ENCODE measurements around the gene PPP1R16B.

DNA sequence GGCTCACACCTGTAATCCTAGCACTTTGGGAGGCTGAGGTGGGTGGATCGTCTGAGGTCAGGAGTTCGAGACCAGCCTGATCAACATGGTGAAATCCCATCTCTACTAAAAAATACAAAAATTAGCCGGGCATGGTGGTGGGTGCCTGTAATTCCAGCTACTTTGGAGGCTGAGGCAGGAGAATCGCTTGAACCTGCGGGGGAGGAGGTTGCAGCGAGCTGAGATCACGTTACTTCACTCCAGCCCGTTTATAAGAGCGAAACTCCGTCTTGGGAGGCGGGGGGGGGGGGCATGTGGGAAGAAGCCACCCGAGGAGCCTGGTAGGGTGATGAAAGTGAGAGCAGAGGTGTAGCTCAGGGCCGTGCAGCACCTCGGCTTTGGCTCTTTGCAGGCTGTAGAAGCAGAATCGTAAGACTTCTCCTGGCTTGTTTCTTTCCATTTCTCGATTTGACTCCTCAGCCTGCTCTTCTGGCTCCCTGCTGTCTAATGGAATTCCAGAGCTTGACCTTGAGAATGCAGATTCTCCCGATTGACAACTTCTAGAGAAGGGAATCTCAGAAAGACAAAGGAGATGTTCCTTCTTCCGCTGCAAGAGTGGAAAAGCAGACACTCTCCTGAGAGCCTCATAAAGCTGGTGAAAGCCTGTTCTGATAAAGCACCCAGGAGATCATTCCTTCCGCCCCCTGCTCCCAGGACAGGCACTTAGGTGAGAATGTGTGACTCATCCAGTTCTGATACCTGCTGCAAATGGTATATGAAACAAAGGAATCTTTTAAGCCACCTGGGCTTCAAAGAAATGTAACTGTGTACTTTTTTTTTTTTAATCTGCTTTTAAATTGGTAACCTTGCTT is 26.0 kb upstream of the PPP1R16B start:
- TF ChIP-seq TBP (IDR thresholded peaks at IDR 0.05; ENCODE audit: low read depth, low read length) (no peak), SIN3A (conservative IDR thresholded peaks at IDR 0.05 in 1 of 2, IDR thresholded peaks at IDR 0.05 in 1 of 2; ENCODE audit: low read depth in 1 of 2, low read length in 2 of 2) (no peak)
